Ectodermal cell (in vitro differentiated cells): ENCODE data around the gene CASKIN2.

Experiments used
- H3K27ac ChIP-seq: 2 replicates; pipeline ENCODE4 v1.7.0; 2013; ENCODE audit warnings: mild to moderate bottlenecking, low read depth, low read length; ENCODE audit not compliant: insufficient read depth, poor library complexity, severe bottlenecking
- H3K27me3 ChIP-seq: 2 replicates; pipeline ENCODE4 v1.7.0; 2013; ENCODE audit warnings: mild to moderate bottlenecking, low read length; ENCODE audit not compliant: insufficient read depth, control insufficient read depth, poor library complexity, severe bottlenecking
- H3K36me3 ChIP-seq: one replicate; pipeline ENCODE4 v1.7.0; 2013; ENCODE audit warnings: low read length; ENCODE audit not compliant: control insufficient read depth, insufficient read depth
- H3K4me1 ChIP-seq: one replicate; pipeline ENCODE4 v1.7.0; 2013; ENCODE audit warnings: low read length; ENCODE audit not compliant: control insufficient read depth, insufficient read depth
- H3K4me3 ChIP-seq: 2 replicates; pipeline ENCODE4 v1.7.0; 2013; ENCODE audit warnings: low read depth, low read length, control low read depth; ENCODE audit not compliant: insufficient read depth
- H3K9me3 ChIP-seq: 2 replicates; pipeline ENCODE4 v1.7.0; 2013; ENCODE audit warnings: mild to moderate bottlenecking, low read length, moderate library complexity; ENCODE audit not compliant: control insufficient read depth
- WGBS, 2 experiments: methylation state at CpG; one replicate each; pipeline ENCODE4 v1.1.7; 2013; ENCODE audit warnings: missing lambda C conversion rate in 2 of 2; 5-methylcytosine and 5-hydroxymethylcytosine counted together

Gene CASKIN2

DNA sequence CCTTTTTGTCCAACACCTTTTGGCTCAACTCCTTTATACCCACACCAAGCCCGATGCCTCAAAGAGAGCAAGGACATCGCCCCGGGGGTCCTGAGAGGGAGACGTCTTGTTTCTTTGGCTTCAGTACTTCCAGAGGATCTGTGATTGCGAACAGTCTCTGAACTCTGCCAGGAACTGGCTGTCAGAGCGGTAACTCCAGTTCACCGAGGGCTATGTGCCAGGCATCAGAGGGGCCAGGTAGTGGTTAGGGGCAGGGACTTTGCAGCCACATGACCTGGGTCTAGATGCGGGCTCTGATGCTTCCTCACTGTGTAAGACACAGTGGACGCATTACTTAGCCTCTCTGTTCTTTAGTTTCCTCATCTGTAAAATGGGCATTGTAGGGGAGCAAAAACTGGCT lies 31.8 kb upstream of the CASKIN2 start:
- Histone ChIP-seq H3K27me3 (no peaks in the 10 kb centered on the region), H3K4me3 (no peak overlapping the region), H3K36me3 (no peaks in the 10 kb centered on the region), H3K9me3 (no peaks in the 10 kb centered on the region), H3K4me1 (peaks cover 20% of the 10 kb centered on the region), H3K27ac (no peak overlapping the region)
- WGBS, 2 experiments: 90 to 91% methylated on average over 9 of the region's 9 CpGs

DNA sequence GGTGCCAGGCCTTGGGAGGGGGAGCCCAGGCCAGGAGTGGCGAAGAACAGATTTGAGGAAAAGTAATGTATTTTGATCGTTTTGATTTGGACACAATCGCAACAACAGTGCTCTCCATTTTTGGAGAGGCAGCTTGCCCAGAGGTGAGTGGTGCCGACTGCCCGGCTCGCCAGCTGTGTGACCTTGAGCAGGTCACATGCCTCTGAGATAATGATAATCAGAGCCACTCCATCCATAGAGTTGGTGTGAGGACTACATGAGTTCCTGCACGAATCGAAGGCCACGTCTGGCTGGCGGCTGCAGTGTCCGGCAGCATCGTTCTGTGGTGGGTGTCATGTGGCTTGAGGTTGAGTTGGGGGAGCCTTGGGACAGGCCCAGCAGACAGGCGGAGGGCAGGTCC lies 30.8 kb upstream of the CASKIN2 start:
- 92 to 95% methylated on average over 13 of the region's 13 CpGs for WGBS, 2 experiments
- Histone ChIP-seq H3K9me3 (no peaks in the 10 kb centered on the region), H3K36me3 (no peaks in the 10 kb centered on the region), H3K27ac (no peak overlapping the region), H3K4me3 (no peak overlapping the region), H3K27me3 (no peaks in the 10 kb centered on the region), H3K4me1 (peaks cover 19% of the 10 kb centered on the region)

DNA sequence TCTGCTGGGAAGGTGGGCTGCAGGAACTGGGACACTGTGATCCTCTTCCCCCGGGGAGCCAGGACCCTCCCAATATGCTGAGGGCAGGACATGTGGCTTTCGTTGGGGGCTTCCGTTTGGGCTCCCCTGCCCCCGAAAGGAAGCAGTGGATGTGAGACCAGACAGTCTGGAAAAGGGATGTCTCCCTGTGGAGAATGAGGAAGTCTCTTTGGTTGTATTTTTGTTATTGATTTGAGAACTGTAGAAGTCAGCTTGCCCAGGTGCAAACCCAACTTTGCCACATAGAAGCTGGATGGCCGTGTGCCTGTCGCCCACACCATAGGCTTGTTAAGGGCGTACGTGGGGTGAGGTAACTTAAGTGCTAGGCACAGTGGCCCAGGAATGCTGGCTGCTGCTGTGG lies 28.9 kb upstream of the CASKIN2 start:
- Histone ChIP-seq H3K4me1 (peaks cover 13% of the 10 kb centered on the region), H3K27me3 (no peaks in the 10 kb centered on the region)
- WGBS, 2 experiments: 93 to 94% methylated on average over 8 of the region's 8 CpGs

DNA sequence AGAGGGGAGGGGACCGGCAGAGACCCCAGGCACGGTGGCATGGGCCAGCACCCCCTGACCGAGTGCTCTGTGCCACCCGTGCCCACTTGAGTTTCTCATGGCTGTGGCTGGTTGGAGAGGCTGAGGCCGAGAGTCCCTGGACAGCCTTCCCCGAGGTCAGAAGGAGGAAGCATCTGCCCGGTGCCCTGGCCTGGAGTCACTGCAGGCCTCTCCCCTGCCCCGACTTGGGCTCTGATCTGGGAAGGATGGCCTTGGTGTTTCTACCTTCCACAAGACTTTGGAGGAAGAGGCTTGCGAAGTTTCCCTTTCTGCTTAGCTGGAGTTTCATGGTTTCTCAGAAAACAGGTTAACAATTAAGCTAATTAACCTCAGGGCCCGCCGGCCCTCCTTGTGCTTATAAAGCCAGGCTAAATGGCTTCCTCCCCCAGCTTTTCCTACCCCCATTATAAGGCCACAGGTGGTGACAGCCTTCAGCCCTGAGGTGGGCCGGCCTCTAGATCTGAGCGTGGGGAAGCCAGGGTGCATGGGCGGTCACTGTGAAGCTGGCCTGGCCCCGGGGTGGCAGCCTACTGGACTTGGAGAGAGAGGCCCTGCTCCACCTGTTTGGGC lies 27.5 kb upstream of the CASKIN2 start:
- Histone ChIP-seq H3K27me3 (no peaks in the 10 kb centered on the region), H3K9me3 (no peaks in the 10 kb centered on the region), H3K36me3 (no peaks in the 10 kb centered on the region), H3K27ac (no peak overlapping the region), H3K4me3 (no peak overlapping the region), H3K4me1 (peaks cover 8% of the 10 kb centered on the region)
- 91% methylated on average over 15 of the region's 15 CpGs for WGBS, 2 experiments

More for the DNA sequence above, 28.9 kb upstream of the CASKIN2 start:
- H3K36me3 ChIP-seq: no peaks in the 10 kb centered on the region
- H3K27ac ChIP-seq: no peak overlapping the region
- no peak overlapping the region for H3K4me3 ChIP-seq
- H3K9me3 ChIP-seq: no peaks in the 10 kb centered on the region

DNA sequence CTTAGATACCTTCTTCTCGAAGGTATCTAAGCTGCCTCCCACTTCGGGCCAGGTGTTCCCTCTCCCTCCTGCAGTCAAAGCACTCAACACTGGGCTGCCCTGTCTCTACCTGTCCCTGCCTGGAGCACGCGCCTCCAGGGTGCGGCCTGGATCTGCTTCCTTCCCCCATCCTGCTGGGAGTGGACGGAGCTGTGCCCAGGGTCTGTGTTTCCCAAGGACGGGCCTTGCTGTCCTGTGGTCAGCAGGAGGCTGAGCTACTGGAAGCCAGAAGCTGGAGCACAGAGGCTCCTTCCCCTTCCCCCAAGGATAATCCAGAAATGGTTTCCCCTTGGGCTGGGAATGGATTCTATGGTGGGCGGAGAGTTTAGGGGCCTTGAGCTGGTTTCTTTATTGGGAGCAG lies 26.9 kb upstream of the CASKIN2 start:
- no peak overlapping the region for H3K27ac ChIP-seq
- WGBS, 2 experiments: 89 to 95% methylated on average over 8 of the region's 8 CpGs
- no peaks in the 10 kb centered on the region for H3K9me3 ChIP-seq
- H3K36me3 ChIP-seq: no peaks in the 10 kb centered on the region
- no peaks in the 10 kb centered on the region for H3K27me3 ChIP-seq
- no peak overlapping the region for H3K4me3 ChIP-seq
- peaks cover 8% of the 10 kb centered on the region for H3K4me1 ChIP-seq

DNA sequence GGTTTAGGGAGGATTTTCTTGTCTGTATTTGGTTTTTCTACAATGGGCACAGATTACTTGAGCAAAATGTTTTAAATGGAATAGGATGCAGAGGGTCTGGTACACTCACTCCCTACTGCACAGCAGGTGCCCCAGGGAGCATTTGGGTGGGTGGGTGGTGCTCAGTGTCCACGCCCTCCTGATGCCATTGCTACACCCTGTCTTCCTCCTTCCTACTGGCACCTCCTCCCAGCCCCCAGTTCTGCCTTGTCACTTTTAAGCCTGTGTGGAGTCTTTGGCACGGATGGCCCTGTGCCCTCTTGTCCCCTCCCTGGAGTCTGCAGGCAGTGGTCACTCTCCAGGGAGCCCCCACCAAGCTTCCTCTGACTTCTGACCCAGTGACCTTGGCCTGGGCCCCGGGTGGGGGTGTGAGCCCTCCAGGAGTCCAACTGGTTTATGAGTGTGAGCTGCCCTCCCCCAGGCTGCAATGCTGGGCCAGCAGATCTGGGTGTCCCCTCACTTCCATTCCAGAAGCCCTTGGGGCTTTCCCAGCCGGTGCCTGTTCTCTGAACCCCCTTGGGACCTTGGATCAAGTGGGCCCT lies 25.7 kb upstream of the CASKIN2 start:
- Histone ChIP-seq H3K27me3 (no peaks in the 10 kb centered on the region), H3K9me3 (no peaks in the 10 kb centered on the region), H3K36me3 (no peaks in the 10 kb centered on the region), H3K4me1 (peaks cover 12% of the 10 kb centered on the region), H3K27ac (no peak overlapping the region), H3K4me3 (no peak overlapping the region)
- 90 to 93% methylated on average over 4 of the region's 4 CpGs for WGBS, 2 experiments

DNA sequence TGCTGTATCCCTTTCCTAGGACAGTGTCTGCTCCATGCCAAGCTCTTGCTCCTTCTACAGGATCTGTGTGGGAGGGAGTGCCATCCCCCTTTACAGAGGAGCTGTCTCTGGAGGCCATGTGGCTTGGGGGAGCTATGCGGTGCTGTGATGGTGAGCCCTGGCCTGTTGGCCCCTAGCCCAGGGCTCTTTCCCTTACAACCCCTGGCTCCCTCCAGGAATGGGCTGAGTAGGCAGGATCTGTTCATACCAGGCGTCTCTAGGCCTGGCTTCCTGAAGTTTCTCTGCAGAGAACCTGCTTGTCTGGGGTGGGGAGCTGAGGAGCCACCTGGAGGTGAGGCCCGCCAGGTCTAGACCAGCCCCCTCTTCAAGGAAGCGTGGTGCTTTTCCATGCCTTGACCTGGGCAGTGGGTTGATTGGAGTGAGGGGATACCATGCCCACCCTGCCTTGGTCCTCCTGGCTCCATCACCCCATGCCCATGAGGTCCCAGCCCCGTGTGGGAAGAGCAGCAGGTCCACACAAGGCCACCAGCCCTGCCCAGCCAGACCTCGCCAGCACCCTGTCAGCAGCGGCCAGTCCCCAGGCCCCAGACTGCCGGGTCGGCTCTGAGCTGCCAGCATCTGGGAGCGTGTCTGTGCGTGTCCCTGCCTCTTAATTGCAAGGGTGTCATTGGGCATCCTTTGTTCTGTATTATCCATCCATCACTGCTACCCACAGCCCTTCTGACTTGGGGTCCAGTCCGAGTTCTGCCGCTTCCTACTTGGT lies 24.8 kb upstream of the CASKIN2 start:
- no peaks in the 10 kb centered on the region for H3K36me3 ChIP-seq
- no peaks in the 10 kb centered on the region for H3K27me3 ChIP-seq
- H3K4me3 ChIP-seq: no peak overlapping the region
- H3K9me3 ChIP-seq: no peaks in the 10 kb centered on the region
- 92 to 95% methylated on average over 13 of the region's 13 CpGs for WGBS, 2 experiments
- peaks cover 20% of the 10 kb centered on the region for H3K4me1 ChIP-seq
- H3K27ac ChIP-seq: no peak overlapping the region

DNA sequence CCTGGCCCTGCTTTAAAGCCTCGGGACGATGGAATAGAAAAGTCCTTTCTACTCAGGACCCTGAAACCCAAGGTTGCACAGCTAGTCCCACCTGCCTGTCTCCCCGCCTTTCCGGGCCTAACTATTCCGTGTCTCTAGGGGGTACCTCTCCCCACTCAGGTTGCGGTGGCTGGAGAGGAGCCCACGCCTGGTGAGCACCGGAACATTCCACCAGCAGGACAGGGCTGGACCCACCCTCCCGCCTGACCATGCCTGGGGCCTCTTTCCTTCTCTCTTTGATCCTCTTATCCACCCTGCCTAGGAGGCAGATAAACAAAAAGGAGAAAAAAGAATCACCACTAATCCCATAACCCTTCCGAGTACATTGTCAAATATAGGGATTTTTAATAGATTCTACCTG lies 21.0 kb upstream of the CASKIN2 start:
- no peak overlapping the region for H3K27ac ChIP-seq
- peaks cover 15% of the 10 kb centered on the region for H3K4me1 ChIP-seq
- no peak overlapping the region for H3K4me3 ChIP-seq
- WGBS, 2 experiments: 83 to 85% methylated on average over 9 of the region's 10 CpGs
- H3K36me3 ChIP-seq: no peaks in the 10 kb centered on the region
- no peaks in the 10 kb centered on the region for H3K27me3 ChIP-seq
- no peaks in the 10 kb centered on the region for H3K9me3 ChIP-seq

DNA sequence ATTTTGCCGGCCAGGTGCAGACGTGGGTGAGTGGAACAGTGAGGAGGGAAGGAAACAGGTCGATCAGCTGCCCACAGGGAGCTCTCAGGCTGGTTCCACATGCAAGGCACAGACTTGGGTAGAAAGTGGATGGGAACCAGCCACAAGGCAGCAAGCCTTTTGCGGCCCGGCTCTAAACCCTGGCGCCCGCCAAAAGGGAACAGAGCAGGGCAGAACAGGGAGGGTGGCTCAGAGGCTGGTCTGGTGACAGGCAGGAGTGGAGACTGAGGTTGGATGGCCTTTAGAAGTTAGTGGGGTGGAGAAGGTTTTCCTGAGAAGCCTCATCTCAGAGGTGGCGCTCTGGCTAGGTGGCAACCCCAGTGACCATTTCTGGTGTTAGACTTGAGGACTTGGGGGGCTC lies 20.5 kb upstream of the CASKIN2 start:
- Histone ChIP-seq H3K36me3 (no peaks in the 10 kb centered on the region), H3K9me3 (no peaks in the 10 kb centered on the region), H3K4me3 (no peak overlapping the region), H3K27me3 (no peaks in the 10 kb centered on the region), H3K4me1 (peaks cover 20% of the 10 kb centered on the region), H3K27ac (no peak overlapping the region)
- 96% methylated on average over 8 of the region's 8 CpGs for WGBS, 2 experiments

DNA sequence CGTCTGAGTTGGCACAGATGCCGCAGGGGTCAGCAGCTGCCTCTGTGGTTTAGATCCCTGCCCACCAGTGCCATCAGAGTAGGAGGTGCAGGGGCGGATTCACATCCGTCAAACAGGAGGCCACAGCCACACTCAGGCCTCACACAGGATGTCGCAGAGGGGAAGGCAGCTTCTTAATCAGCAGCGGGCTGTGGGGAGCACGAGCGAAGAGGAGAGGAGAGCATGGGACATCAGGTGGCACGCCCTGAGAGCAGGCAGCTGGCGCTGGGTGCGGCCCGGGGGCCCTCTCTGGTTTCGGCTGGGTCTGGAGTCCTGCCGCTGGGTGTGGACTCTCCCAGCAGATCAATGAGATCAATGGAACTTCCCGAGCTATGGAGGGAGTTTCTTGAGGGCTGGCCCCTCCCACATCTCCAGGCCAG lies 19.8 kb upstream of the CASKIN2 start:
- Histone ChIP-seq H3K27me3 (no peaks in the 10 kb centered on the region), H3K9me3 (no peaks in the 10 kb centered on the region), H3K36me3 (no peaks in the 10 kb centered on the region), H3K4me1 (peaks cover 23% of the 10 kb centered on the region), H3K4me3 (no peak overlapping the region), H3K27ac (no peak overlapping the region)
- WGBS, 2 experiments: 83 to 85% methylated on average over 15 of the region's 15 CpGs
